ENCODE measurements around the gene ZNF385A.

Gene ZNF385A

GRCh38 chr12:54405573-54405972 lies 21.0 kb upstream of the ZNF385A start:
- DNase-seq (ENCODE audit: low read depth): no peak
- no peak overlapping the region for H3K4me3 ChIP-seq (ENCODE audit: low read depth, low read length)
- no peak for TF ChIP-seq CTCF (conservative IDR thresholded peaks at IDR 0.05; ENCODE audit: low read depth, low read length)

- no peak for DNase-seq (ENCODE audit: low read depth)
- TF ChIP-seq CTCF (conservative IDR thresholded peaks at IDR 0.05; ENCODE audit: low read depth, low read length): no peak
- no peak overlapping the region for H3K4me3 ChIP-seq (ENCODE audit: low read depth, low read length)
Observed at GRCh38 chr12:54405106-54405505, 20.6 kb upstream of the ZNF385A start.

- peak; percentile 96 for TF ChIP-seq CTCF (conservative IDR thresholded peaks at IDR 0.05; ENCODE audit: low read depth, low read length)
- peak; percentile 80 for DNase-seq (ENCODE audit: low read depth)
- H3K4me3 ChIP-seq (ENCODE audit: low read depth, low read length): no peak overlapping the region
Observed at GRCh38 chr12:54404061-54405004, 19.8 kb upstream of the ZNF385A start.

- no peak overlapping the region for H3K4me3 ChIP-seq (ENCODE audit: low read depth, low read length)
- DNase-seq (ENCODE audit: low read depth): no peak
- TF ChIP-seq CTCF (conservative IDR thresholded peaks at IDR 0.05; ENCODE audit: low read depth, low read length): no peak
Observed at GRCh38 chr12:54401119-54401518, 16.6 kb upstream of the ZNF385A start.

- DNase-seq (ENCODE audit: low read depth): peak; percentile 90
- TF ChIP-seq CTCF (conservative IDR thresholded peaks at IDR 0.05; ENCODE audit: low read depth, low read length): peak; percentile 100
- H3K4me3 ChIP-seq (ENCODE audit: low read depth, low read length): no peak overlapping the region
Observed at GRCh38 chr12:54398995-54399793, 14.7 kb upstream of the ZNF385A start.

GRCh38 chr12:54398218-54398617 lies 13.7 kb upstream of the ZNF385A start:
- no peak overlapping the region for H3K4me3 ChIP-seq (ENCODE audit: low read depth, low read length)
- no peak for DNase-seq (ENCODE audit: low read depth)
- TF ChIP-seq CTCF (conservative IDR thresholded peaks at IDR 0.05; ENCODE audit: low read depth, low read length): no peak

All from choroid plexus epithelial cell (primary cell).